Measurements from ENCODE around the gene INS.

- TF ChIP-seq POLR2A (IDR thresholded peaks at IDR 0.05): no peak
- no peak for TF ChIP-seq CTCF (IDR thresholded peaks at IDR 0.05)
Measured at GRCh38 chr11:2122222-2122906, 38.6 kb downstream of the INS start.

All from transverse colon (tissue), 3 donors.